T-helper 22 cell (primary cell): Measurements from ENCODE around the gene MAP3K21.
A peak's percentile ranks its signal among the peaks of the same experiment; 100 is the strongest.

ENCODE experiments used
- DNase-seq: peaks from one replicate; pipeline ENCODE4 v3.0.0-alpha.2; 2020; ENCODE audit warnings: low read depth

The MAP3K21 gene

GRCh38 chr1:233326811-233327650 lies 493 bp upstream of the MAP3K21 start:
- DNase-seq = peak; percentile 85

- DNase-seq = peak; percentile 2
Observed at GRCh38 chr1:233328142-233328921, 808 bp downstream of the MAP3K21 start.

- DNase-seq = no peak
Observed at GRCh38 chr1:233331676-233332519, 4.4 kb downstream of the MAP3K21 start.

- no peak for DNase-seq
Observed at GRCh38 chr1:233333086-233333485, 5.6 kb downstream of the MAP3K21 start.

GRCh38 chr1:233334092-233334491 lies 6.6 kb downstream of the MAP3K21 start:
- DNase-seq = no peak

GRCh38 chr1:233336554-233337456 lies 9.3 kb downstream of the MAP3K21 start:
- DNase-seq = no peak

- DNase-seq = no peak
Observed at GRCh38 chr1:233337505-233337904, 10.0 kb downstream of the MAP3K21 start.

- DNase-seq = no peak
Observed at GRCh38 chr1:233338102-233338501, 10.6 kb downstream of the MAP3K21 start.

GRCh38 chr1:233340031-233340555 lies 12.6 kb downstream of the MAP3K21 start:
- DNase-seq = no peak

GRCh38 chr1:233340966-233341516 lies 13.5 kb downstream of the MAP3K21 start:
- DNase-seq = no peak

GRCh38 chr1:233342086-233342485 lies 14.6 kb downstream of the MAP3K21 start:
- DNase-seq = no peak

- no peak for DNase-seq
Observed at GRCh38 chr1:233343262-233343661, 15.7 kb downstream of the MAP3K21 start.

- DNase-seq = no peak
Observed at GRCh38 chr1:233347338-233347737, 19.8 kb downstream of the MAP3K21 start.

- no peak for DNase-seq
Observed at GRCh38 chr1:233349137-233349536, 21.6 kb downstream of the MAP3K21 start.

GRCh38 chr1:233354983-233355382 lies 27.5 kb downstream of the MAP3K21 start:
- no peak for DNase-seq

- no peak for DNase-seq
Observed at GRCh38 chr1:233355841-233356704, 28.5 kb downstream of the MAP3K21 start.

- DNase-seq = no peak
Observed at GRCh38 chr1:233356705-233356987, 29.1 kb downstream of the MAP3K21 start.

GRCh38 chr1:233357595-233358397 lies 30.3 kb downstream of the MAP3K21 start:
- DNase-seq = no peak

- no peak for DNase-seq
Observed at GRCh38 chr1:233359431-233359830, 31.9 kb downstream of the MAP3K21 start.
